Skeletal muscle satellite cell (primary cell): Measurements from ENCODE around the gene TBX20.
A peak's percentile ranks its signal among the peaks of the same experiment; 100 is the strongest.

Experiments
- H3K27me3 ChIP-seq: 2 replicates; pipeline ENCODE4 v1.7.0; 2013; ENCODE audit warnings: low read length; ENCODE audit not compliant: control insufficient read depth, insufficient read depth
- H3K36me3 ChIP-seq: 2 replicates; pipeline ENCODE4 v1.7.0; 2013; ENCODE audit warnings: mild to moderate bottlenecking, control low read depth, low read length; ENCODE audit not compliant: insufficient read depth
- H3K4me1 ChIP-seq: 2 replicates; pipeline ENCODE4 v1.7.0; 2013; ENCODE audit warnings: low read length; ENCODE audit not compliant: control insufficient read depth, insufficient read depth
- H3K4me2 ChIP-seq: 2 replicates; pipeline ENCODE4 v1.7.0; 2013; ENCODE audit warnings: mild to moderate bottlenecking, low read length
- H3K4me3 ChIP-seq: 2 replicates; pipeline ENCODE4 v1.7.0; 2013; ENCODE audit warnings: low read length
- H3K9ac ChIP-seq: 2 replicates; pipeline ENCODE4 v1.7.0; 2013; ENCODE audit warnings: mild to moderate bottlenecking, low read depth, low read length, moderate library complexity
- H3K9me3 ChIP-seq: replicated peaks from 2 replicates; pipeline ENCODE4 v1.7.0; 2013; ENCODE audit warnings: mild to moderate bottlenecking, control low read depth, low read length

The TBX20 gene

GRCh38 chr7:35261476-35262285 is 7.8 kb upstream of the TBX20 start:
- Histone ChIP-seq H3K4me3 (no peak overlapping the region), H3K4me1 (no peaks in the 10 kb centered on the region), H3K9me3 (peaks cover 4% of the 10 kb centered on the region), H3K36me3 (no peaks in the 10 kb centered on the region), H3K4me2 (no peak overlapping the region), H3K9ac (no peak overlapping the region), H3K27me3 (peaks cover 83% of the 10 kb centered on the region)

GRCh38 chr7:35261041-35261440 is 7.1 kb upstream of the TBX20 start:
- peaks cover 86% of the 10 kb centered on the region for H3K27me3 ChIP-seq
- H3K4me3 ChIP-seq = no peak overlapping the region
- H3K36me3 ChIP-seq = no peaks in the 10 kb centered on the region
- H3K9me3 ChIP-seq = peaks cover 4% of the 10 kb centered on the region
- H3K4me1 ChIP-seq = no peaks in the 10 kb centered on the region
- no peak overlapping the region for H3K4me2 ChIP-seq
- no peak overlapping the region for H3K9ac ChIP-seq

GRCh38 chr7:35260246-35260645 is 6.3 kb upstream of the TBX20 start:
- H3K9ac ChIP-seq = no peak overlapping the region
- no peak overlapping the region for H3K4me2 ChIP-seq
- no peak overlapping the region for H3K4me3 ChIP-seq
- H3K9me3 ChIP-seq = peaks cover 4% of the 10 kb centered on the region
- H3K27me3 ChIP-seq = peaks cover 93% of the 10 kb centered on the region
- H3K4me1 ChIP-seq = no peaks in the 10 kb centered on the region
- H3K36me3 ChIP-seq = no peaks in the 10 kb centered on the region

- Histone ChIP-seq H3K27me3 (peaks cover 95% of the 10 kb centered on the region), H3K4me3 (no peak overlapping the region), H3K9ac (no peak overlapping the region), H3K9me3 (peaks cover 7% of the 10 kb centered on the region), H3K36me3 (no peaks in the 10 kb centered on the region), H3K4me2 (no peak overlapping the region), H3K4me1 (no peaks in the 10 kb centered on the region)
Measured at GRCh38 chr7:35259523-35259908, 5.6 kb upstream of the TBX20 start.

GRCh38 chr7:35258868-35259522 is 5.1 kb upstream of the TBX20 start:
- H3K9ac ChIP-seq = no peak overlapping the region

GRCh38 chr7:35258125-35258867 is 4.4 kb upstream of the TBX20 start:
- Histone ChIP-seq H3K27me3 (peaks cover 100% of the 10 kb centered on the region), H3K4me1 (peaks cover 12% of the 10 kb centered on the region), H3K4me2 (no peak overlapping the region), H3K9me3 (peaks cover 8% of the 10 kb centered on the region), H3K9ac (no peak overlapping the region), H3K36me3 (no peaks in the 10 kb centered on the region), H3K4me3 (no peak overlapping the region)

More at GRCh38 chr7:35258868-35259522, 5.1 kb upstream of the TBX20 start:
- H3K4me3 ChIP-seq = no peak overlapping the region
- H3K36me3 ChIP-seq = no peaks in the 10 kb centered on the region
- peaks cover 100% of the 10 kb centered on the region for H3K27me3 ChIP-seq
- no peak overlapping the region for H3K4me2 ChIP-seq
- H3K4me1 ChIP-seq = peaks cover 5% of the 10 kb centered on the region
- H3K9me3 ChIP-seq = peaks cover 8% of the 10 kb centered on the region

GRCh38 chr7:35257251-35258124 is 3.6 kb upstream of the TBX20 start:
- Histone ChIP-seq H3K4me1 (peaks cover 12% of the 10 kb centered on the region), H3K36me3 (no peaks in the 10 kb centered on the region), H3K4me3 (no peak overlapping the region), H3K9me3 (peaks cover 8% of the 10 kb centered on the region), H3K27me3 (peaks cover 100% of the 10 kb centered on the region), H3K4me2 (peak overlapping the region; percentile 15), H3K9ac (no peak overlapping the region)

GRCh38 chr7:35256256-35257175 is 2.6 kb upstream of the TBX20 start:
- Histone ChIP-seq H3K4me1 (peaks cover 12% of the 10 kb centered on the region), H3K27me3 (peaks cover 100% of the 10 kb centered on the region), H3K9me3 (peaks cover 8% of the 10 kb centered on the region), H3K4me3 (no peak overlapping the region), H3K36me3 (no peaks in the 10 kb centered on the region), H3K4me2 (no peak overlapping the region), H3K9ac (no peak overlapping the region)

GRCh38 chr7:35255443-35256255 is 1.7 kb upstream of the TBX20 start:
- no peak overlapping the region for H3K9ac ChIP-seq
- peaks cover 100% of the 10 kb centered on the region for H3K27me3 ChIP-seq
- no peak overlapping the region for H3K4me2 ChIP-seq
- H3K9me3 ChIP-seq = peaks cover 8% of the 10 kb centered on the region
- H3K4me1 ChIP-seq = peaks cover 12% of the 10 kb centered on the region
- no peak overlapping the region for H3K4me3 ChIP-seq
- no peaks in the 10 kb centered on the region for H3K36me3 ChIP-seq
